NCI-H2029 (cell line): ENCODE results near the gene TAF4B.
A peak's percentile ranks its signal among the peaks of the same experiment; 100 is the strongest.
"Not testable (repeated sequence)": the region's sequence is repeated elsewhere in the genome, so short reads cannot be mapped to it uniquely, and the experiment has no call there.

Experiments
- DNase-seq: peaks from one replicate; lab custom pipeline; 2025; lab: John Stamatoyannopoulos, UW

The TAF4B gene

GRCh38 chr18:26381555-26381954, 155.3 kb downstream of the TAF4B start:
- DNase-seq, result not testable (repeated sequence)

DNA sequence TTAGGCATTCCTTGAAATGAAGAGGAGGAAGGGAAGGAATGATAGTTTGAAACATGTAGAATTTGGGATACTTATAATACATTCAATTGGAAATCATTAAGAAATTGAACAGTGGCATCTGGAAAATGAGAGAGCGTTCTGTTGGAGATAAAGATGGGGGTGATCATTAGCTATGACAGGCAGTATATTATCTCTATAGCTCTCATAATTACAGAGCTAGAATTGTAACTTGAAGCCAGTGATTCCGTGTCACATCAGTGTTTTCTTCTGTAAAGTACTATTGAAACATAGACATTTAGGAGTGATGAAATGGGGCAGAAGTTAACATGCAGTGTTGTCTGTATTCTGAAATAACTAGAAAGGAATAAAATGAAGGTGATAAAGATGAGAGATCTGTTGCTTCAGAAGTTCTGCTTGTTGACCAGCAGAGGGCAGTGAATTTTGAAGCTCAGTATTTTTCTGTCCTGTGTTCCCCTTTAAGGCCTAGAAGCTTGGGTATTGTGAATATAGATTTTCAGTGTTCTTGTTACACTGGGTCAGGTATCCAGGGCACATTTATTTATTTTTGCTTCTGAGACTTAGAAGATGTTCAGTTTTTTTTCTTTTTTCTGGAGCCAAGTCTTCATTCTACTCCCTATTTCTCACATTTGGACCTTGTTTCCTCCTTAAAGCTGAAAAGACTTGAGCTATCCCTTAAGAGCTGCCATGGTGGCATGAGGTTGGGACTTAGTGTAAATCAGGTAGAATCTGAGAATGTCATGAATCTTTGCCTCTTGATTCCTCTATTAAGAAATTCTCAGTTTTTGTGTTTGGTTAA, 157.4 kb downstream of the TAF4B start:
- peak; percentile 7 for DNase-seq

- no peak for DNase-seq
Measured at GRCh38 chr18:26386002-26386401, 159.8 kb downstream of the TAF4B start.

DNA sequence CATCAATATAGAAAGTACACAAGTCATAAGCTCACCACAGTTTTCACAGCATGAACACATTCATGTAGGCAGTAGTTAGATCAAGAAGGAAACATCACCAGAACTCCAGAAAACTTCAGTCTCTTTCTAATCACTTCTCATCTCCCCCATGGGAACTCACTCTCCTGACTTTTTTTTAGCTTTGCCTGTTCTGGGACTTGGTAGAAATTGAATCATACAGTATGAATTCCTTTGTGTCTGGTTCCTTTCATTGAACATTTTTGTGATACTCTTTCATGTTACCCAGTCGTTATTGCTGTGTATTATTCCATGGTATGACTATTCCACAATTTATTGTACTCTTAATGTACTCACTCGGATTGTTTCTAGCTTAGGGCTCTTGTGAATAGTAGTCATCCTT, 160.2 kb downstream of the TAF4B start:
- no peak for DNase-seq

DNA sequence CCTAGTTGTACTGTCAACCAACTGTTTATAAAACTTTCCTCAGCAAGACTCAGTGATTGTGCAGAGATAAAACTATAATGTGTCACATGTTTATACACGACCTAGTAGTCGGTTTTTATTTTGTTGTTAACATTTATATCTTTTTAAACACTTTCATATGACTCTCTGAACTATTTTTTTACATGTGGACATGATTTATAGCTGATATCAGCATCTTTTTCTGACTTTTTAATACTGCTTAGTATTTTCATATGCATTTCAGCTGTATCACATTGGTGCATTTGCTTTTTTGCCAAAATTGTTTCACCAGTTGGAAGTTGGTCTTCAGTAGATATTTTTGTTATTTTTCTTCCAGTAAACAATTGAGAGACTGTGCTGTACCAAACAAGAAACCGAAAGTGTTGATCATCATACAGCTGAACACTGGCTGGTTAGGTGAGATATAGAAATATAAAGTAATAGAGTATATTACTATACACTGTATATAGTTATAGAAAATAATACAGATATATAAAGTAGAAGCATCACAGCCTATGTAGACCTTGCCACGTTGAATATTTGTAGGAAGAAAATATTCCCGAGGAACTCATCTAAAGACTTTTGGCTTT, 167.9 kb downstream of the TAF4B start:
- DNase-seq, result no peak

DNA sequence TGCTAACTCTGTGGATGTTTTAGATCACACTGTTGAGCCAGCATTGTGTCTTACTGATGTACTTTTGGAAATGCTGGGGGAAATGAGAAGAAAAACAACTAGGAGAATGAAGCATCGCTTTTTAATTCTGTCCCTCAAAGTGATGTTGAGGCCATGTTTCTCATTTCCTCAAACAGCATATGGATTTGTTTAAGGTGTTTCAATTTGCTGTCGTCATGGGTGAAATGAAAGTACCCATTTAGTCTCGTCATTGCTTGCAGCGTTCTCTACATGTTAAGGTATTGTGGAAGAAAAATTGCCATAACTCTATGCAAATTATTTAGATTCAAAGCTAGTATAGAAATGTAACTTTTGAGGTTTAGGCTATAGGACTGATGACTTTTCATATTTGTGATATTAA, 170.8 kb downstream of the TAF4B start:
- no peak for DNase-seq

- no peak for DNase-seq
Measured at GRCh38 chr18:26403491-26403890, 177.2 kb downstream of the TAF4B start.

- DNase-seq, result peak; percentile 25
Measured at GRCh38 chr18:26405190-26405801, 179.1 kb downstream of the TAF4B start.

GRCh38 chr18:26406324-26406723, 180.1 kb downstream of the TAF4B start:
- DNase-seq, result no peak

GRCh38 chr18:26406854-26407517, 180.7 kb downstream of the TAF4B start:
- no peak for DNase-seq

DNA sequence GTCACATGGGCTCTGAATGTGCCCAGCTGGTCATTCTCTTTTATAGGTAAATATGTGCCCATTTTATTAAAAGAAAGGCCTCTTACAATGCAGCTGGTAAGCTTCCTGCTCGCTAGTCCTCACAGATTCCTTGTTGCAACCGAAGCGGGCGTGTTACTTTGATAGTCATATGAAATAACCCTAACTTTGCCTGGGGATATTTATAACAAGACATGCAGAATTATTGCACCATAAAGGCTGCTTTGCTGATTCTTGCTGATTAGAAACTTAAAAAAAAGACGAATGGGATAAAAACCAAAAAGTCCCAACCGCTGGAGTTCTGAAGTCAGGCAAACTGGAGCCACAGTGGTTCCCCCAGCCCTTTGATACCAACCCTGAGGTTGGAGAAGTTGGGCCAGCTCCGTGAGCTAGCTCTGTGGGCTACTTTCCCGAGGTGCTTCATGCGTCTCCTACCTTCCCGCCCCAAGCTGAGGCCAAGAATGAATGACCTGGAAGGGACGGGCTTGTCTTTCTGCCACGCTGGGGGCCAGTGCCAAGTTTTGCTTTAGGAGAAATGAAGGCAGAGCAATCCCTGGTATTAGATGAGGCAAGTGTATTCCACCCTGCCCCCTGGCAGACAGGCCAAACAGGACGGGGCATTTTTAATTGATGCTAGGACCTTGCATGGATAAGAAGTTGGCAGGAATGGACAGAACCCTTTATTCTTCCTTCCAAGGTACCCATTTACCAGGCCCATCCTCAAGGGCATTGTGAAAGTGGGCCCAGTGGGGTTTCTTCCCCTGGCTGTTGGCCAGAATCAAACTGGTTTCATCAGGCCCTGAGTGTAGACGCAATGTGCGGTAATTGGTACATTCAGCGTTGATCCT, 181.7 kb downstream of the TAF4B start:
- DNase-seq, result no peak

- no peak for DNase-seq
Measured at GRCh38 chr18:26409091-26409490, 182.8 kb downstream of the TAF4B start.

DNA sequence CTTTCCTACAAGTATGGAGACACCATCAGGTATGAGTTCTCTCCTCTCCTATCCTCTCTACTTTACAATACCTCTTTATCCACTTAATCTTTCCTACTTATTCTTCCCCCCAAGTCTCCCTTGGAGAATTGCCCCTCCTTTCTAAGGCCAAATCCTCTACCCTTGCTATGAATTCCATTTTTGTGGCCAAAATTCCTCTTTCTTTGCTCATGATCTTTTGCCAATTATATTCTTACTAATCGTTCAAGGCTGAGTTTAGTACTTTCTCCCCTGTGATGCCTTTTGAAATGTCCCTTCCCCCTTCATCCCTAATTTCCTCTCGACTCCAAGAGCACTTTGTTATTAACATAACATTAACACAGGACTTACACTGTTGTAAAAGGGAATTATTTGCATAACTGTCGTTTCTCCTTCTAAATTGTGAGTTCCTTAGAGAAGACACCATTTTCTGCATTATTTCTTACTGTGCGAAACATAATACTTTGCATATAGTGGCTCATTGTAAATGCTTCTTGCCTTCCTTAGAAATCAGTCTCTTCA, 188.7 kb downstream of the TAF4B start:
- no peak for DNase-seq

DNA sequence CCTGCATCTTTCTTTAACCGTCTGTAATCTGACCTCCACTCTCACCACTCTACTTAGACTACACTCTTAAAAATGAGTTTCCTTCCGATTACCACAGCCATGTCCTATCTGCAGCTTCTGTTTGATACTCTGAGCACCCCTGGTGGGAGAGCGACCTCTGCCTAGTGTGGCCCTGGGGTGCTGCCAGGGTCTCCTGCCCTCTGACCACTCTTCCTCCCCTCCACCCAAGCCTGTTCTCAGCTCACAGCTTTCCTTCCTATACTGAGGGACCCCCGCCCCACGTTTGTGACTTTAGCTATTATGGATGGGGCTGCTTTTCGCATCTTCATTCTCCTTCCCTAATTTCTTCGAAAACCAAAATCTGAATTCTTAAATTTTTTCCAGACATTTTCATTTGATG, 189.4 kb downstream of the TAF4B start:
- DNase-seq, result no peak

DNA sequence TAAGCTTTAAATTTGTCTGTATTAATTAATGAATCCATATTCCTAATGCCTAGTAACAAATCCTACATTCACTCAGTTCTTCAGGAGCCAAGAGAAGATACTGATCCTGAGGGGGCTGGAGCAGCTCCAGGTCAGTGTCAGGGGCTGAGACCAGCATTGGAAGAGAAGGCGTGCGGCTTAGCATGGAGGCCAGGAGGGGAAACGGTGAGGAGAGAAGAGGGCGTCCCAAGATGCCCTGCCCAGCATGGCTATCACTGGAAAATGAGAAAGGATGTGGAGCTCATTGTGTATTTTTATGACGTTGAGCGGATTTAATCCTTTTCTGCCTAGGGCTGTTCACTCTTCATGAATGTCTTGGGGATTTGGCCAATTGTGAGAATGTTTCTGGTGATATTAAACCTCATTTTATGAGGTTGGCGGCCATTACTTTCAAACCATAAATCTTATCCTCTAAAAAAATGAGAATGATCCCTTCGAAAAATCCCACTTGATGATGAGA, 190.5 kb downstream of the TAF4B start:
- no peak for DNase-seq

- no peak for DNase-seq
Measured at GRCh38 chr18:26417190-26417589, 190.9 kb downstream of the TAF4B start.

- no peak for DNase-seq
Measured at GRCh38 chr18:26418225-26418624, 192.0 kb downstream of the TAF4B start.

DNA sequence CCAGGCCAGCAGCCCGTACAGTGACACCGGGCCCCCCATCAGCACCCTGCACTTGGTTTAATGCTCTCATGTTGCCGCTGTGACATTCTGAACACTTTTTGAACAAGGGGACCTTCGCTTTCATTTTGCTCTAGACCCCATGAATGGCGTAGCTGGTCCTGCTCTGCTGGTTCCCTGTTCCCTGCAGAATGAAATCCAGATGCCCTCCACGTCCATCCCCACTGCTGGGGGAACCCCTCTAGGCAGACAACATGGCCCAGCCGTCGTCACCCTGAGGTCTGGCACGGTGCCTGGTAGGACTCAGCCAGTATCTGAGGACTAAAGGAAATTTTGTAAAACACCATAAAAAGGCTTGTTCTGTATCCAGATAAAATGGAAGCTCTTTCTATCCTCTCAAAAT, 193.5 kb downstream of the TAF4B start:
- DNase-seq, result no peak

DNA sequence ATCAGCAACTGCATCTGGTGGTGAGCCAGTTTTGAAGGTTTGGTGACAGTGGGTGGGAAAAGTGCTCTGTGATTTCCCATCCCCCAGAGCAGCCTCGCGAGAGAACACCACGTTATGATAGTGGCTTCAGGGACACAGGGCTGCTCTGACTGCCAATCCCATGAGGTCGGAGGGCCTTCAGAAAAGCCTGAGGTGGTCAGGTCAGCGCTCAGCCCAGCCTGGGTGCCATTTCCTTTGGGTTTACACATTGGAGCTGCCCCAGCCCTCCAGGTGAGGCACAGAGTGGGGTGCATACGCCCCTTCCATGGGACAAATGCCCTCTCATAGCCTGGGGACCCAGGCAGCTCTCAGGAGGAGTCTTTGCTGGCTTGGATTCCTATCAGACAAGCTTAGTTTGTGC, 195.3 kb downstream of the TAF4B start:
- DNase-seq, result no peak

- DNase-seq, result no peak
Measured at GRCh38 chr18:26421931-26422330, 195.7 kb downstream of the TAF4B start.

- DNase-seq, result no peak
Measured at GRCh38 chr18:26422472-26423162, 196.4 kb downstream of the TAF4B start.
